Activated T-cell treated with anti-CD3 and anti-CD28 coated beads for 1 hour (primary cell): Measurements from ENCODE around the gene C11orf68.
"Not testable (repeated sequence)": the region's sequence is repeated elsewhere in the genome, so short reads cannot be mapped to it uniquely, and the experiment has no call there.

Experiments used
- DNase-seq: peaks from one replicate; pipeline ENCODE4 v3.0.0-alpha.2; 2020; ENCODE audit warnings: low read depth

The C11orf68 gene

GRCh38 chr11:65918211-65919140 lies at the start of gene C11orf68:
Gene C11orf68, minus strand, starts transcription at chr11:65919062. Its CDS starts 31 bp downstream, at chr11:65919031.
- DNase-seq, result peak; percentile 29

DNA sequence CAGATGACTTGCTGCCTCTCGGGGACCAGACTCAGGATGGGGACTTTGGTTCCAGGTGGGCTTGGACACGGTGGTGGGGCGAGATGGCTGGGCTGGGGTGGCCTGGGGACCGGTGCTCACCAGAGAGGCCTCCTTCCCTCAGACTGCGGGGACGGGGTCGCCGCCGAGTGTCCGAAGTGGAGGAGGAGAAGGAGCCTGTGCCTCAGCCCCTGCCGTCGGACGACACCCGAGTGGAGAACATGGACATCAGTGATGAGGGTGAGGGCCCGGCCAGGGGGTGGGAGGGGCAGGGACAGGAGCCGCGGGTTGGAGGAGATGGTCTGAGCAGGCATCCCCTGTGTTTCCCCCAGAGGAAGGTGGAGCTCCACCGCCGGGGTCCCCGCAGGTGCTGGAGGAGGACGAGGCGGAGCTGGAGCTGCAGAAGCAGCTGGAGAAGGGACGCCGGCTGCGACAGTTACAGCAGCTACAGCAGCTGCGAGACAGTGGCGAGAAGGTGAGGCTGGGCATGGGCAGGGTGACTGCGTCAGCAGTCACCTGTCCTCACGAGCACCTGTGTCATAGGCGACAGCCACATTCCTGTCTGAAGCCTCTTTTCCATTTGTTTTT lies 48.6 kb upstream of the C11orf68 start:
- DNase-seq, result no peak

DNA sequence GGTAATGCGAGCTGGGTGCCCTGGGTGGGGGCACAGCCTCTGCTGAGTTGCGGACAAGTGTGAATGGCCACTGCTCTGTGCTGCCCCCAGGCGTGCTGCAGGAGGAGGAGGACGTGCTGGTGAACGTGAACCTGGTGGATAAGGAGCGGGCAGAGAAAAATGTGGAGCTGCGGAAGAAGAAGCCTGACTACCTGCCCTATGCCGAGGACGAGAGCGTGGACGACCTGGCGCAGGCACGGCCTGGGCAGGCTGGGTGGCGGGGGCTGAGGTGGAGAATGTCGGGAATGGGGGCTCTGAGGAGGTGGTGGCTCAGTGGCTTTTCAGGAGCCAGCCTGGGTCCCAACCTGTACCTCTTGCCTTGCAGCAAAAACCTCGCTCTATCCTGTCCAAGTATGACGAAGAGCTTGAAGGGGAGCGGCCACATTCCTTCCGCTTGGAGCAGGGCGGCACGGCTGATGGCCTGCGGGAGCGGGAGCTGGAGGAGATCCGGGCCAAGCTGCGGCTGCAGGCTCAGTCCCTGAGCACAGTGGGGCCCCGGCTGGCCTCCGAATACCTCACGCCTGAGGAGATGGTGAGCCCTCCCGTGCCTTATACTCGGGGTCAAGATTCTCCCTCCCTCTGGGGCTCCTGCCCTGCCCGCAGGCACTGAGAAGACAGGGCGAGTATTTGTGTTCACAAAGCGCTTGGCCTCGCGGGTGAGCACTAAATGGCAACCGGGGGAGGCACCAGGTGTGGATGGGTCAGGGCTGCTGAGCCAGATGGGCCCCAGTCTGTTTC lies 47.3 kb upstream of the C11orf68 start:
- DNase-seq, result no peak

DNA sequence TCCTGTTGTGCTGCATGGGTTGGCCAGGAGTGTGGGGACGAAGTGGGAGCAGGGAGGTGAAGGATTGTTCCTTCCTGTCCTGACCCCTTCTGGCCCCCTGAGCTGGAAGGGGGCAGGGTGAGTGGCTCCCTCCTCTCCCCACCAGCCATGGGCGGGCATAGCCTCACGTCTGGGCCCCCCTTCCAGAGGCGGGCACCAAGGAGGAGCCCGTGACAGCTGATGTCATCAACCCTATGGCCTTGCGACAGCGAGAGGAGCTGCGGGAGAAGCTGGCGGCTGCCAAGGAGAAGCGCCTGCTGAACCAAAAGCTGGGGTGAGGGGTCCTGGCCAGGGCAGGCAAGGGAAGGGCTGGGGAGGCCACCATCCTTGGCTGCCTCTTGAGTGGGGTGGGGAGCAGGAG lies 46.0 kb upstream of the C11orf68 start:
- no peak for DNase-seq

DNA sequence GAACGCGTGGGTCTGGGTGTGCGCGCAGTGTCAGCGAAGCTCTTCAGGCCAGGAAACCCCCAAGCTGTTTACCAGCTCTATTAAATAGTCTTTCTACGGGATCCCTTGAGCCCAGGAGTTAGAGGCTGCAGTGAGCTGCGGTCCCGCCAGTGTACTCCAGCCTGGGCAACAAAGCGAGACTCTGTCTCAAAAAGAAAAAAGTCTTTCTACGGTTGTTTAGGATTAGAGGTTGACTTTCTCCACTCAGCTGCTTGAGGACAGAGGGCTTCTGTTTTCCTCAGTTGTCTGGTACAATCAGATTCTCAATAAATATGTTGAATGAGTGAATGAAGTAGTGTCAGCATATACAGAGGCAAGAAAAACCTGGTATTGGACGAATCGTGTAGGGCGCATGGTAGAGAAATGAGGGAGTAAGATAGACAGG lies 43.3 kb upstream of the C11orf68 start:
- DNase-seq, result no peak

GRCh38 chr11:65961267-65962140 lies 42.6 kb upstream of the C11orf68 start, which contains the start of gene SART1:
Gene SART1, plus strand, starts transcription at chr11:65961734. Its CDS starts 47 bp downstream, at chr11:65961781.
- DNase-seq, result peak; percentile 89

- DNase-seq, result no peak
These were observed 42.0 kb upstream of the C11orf68 start for GRCh38 chr11:65960824-65961266.

GRCh38 chr11:65958774-65959420 lies 40.0 kb upstream of the C11orf68 start:
- no peak for DNase-seq

GRCh38 chr11:65958291-65958690 lies 39.4 kb upstream of the C11orf68 start:
- no peak for DNase-seq

- DNase-seq, result no peak
These were observed 35.9 kb upstream of the C11orf68 start for GRCh38 chr11:65954771-65955170.

- DNase-seq, result no peak
These were observed 34.6 kb upstream of the C11orf68 start for GRCh38 chr11:65953471-65953870.

GRCh38 chr11:65952052-65952521 lies 33.2 kb upstream of the C11orf68 start:
- no peak for DNase-seq

- not testable (repeated sequence) for DNase-seq
These were observed 32.8 kb upstream of the C11orf68 start for GRCh38 chr11:65951641-65952040.

GRCh38 chr11:65950711-65951110 lies 31.8 kb upstream of the C11orf68 start:
- DNase-seq, result not testable (repeated sequence)

GRCh38 chr11:65947603-65948125 lies 28.8 kb upstream of the C11orf68 start:
- no peak for DNase-seq

GRCh38 chr11:65947133-65947532 lies 28.3 kb upstream of the C11orf68 start:
- DNase-seq, result no peak

GRCh38 chr11:65946655-65947054 lies 27.8 kb upstream of the C11orf68 start:
- DNase-seq, result no peak

DNA sequence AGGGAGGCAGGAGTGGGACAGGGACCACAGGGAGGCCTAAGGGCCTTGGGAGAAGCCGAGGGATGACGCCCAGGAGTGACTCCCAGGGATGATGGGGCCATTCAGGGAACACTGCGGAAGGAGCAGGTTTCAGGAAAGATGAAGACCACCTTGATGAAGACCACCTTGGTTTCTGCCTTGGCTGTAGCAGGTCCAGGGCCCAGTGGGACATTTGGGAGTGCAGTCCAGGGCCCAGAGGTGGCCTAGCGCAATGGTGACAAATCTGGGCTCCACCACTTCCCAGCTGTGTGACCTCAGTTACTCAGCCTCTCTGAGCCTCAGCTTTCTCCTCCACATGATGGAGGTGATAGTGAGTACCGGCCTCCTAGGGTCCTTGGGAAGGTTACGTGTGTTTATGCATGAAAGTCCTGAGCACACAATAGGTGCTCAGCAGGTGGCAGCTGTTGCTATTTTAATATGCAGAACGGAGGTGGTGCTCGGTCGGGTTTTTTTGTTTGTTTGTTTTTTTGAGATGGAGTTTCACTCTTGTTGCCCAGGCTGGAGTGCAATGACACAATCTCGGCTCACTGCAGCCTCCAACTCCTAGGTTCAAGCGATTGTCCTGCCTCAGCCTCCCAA lies 27.2 kb upstream of the C11orf68 start:
- no peak for DNase-seq

GRCh38 chr11:65945430-65945911 lies 26.6 kb upstream of the C11orf68 start, which contains the start of gene TSGA10IP:
Gene TSGA10IP, plus strand, starts transcription at chr11:65945480. Its CDS starts 196 bp downstream, at chr11:65945676.
- no peak for DNase-seq

- DNase-seq, result no peak
These were observed 25.9 kb upstream of the C11orf68 start for GRCh38 chr11:65944767-65945166.
